ENCODE measurements around the gene FOXN1. TPM values are rescaled to one million over a fixed set of nuclear protein-coding genes. Genes with fewer than 3 reads are reported as not detected.

Gene FOXN1
- total RNA-seq = not detected in 2 replicates

GRCh38 chr17:28505986-28506665, at the start of gene FOXN1:
Gene FOXN1 (plus strand): TSS chr17:28506348. CDS start chr17:28523970, 17,622 bp downstream.

GRCh38 chr17:28473542-28473941, 32.6 kb upstream of the FOXN1 start, which contains the start of gene SLC13A2:
Gene SLC13A2 (plus strand): TSS chr17:28473644. CDS start chr17:28473713, 69 bp downstream.

GRCh38 chr17:28552176-28552999, 46.2 kb downstream of the FOXN1 start, which contains the start of gene UNC119:
Gene UNC119 (minus strand): TSS chr17:28552624. CDS start chr17:28552557, 67 bp downstream.

GRCh38 chr17:28571361-28572122, 65.4 kb downstream of the FOXN1 start, which contains the start of gene PIGS:
Gene PIGS (minus strand): TSS chr17:28571524. CDS start chr17:28571496, 28 bp downstream.

GRCh38 chr17:28576758-28577465, 70.8 kb downstream of the FOXN1 start, which contains the start of gene ALDOC:
Gene ALDOC (minus strand): TSS chr17:28576895. CDS start chr17:28575532, 1,363 bp downstream.

Other genes starting within 250 kb of the FOXN1 start
- 9.1 and 22.5 TPM in 2 replicates for gene TMEM97, start 187.1 kb upstream of the FOXN1 start, total RNA-seq
- 32.5 and 37.6 TPM in 2 replicates for gene IFT20, start 170.9 kb upstream of the FOXN1 start, total RNA-seq
- gene TNFAIP1, start 170.6 kb upstream of the FOXN1 start, total RNA-seq = 59.6 and 113 TPM in 2 replicates
- 56.6 and 57.5 TPM in 2 replicates for gene POLDIP2, start 148.8 kb upstream of the FOXN1 start, total RNA-seq
- gene SEBOX, start 141.1 kb upstream of the FOXN1 start, total RNA-seq = not detected in 2 replicates
- gene VTN, start 136.0 kb upstream of the FOXN1 start, total RNA-seq = under 0.01 and 0.06 TPM in 2 replicates
- 1.1 and 10.5 TPM in 2 replicates for gene SARM1, start 134.7 kb upstream of the FOXN1 start, total RNA-seq
- gene SLC46A1, start 100.1 kb upstream of the FOXN1 start, total RNA-seq = 3.2 and 3.6 TPM in 2 replicates
- gene SLC13A2, start 32.7 kb upstream of the FOXN1 start, total RNA-seq = not detected in 2 replicates
- gene UNC119, start 46.3 kb downstream of the FOXN1 start, total RNA-seq = 14.4 and 28.1 TPM in 2 replicates
- 31.7 and 72.4 TPM in 2 replicates for gene PIGS, start 65.2 kb downstream of the FOXN1 start, total RNA-seq
- gene ALDOC, start 70.5 kb downstream of the FOXN1 start, total RNA-seq = 19.6 and 25.0 TPM in 2 replicates
- 24.1 and 30.4 TPM in 2 replicates for gene SPAG5, start 92.7 kb downstream of the FOXN1 start, total RNA-seq
- 3.7 and 9.4 TPM in 2 replicates for gene RSKR, start 107.8 kb downstream of the FOXN1 start, total RNA-seq
- gene BLTP2, start 138.8 kb downstream of the FOXN1 start, total RNA-seq = 145 and 212 TPM in 2 replicates
- 62.8 and 78.0 TPM in 2 replicates for gene SDF2, start 155.6 kb downstream of the FOXN1 start, total RNA-seq
- 29.0 and 82.1 TPM in 2 replicates for gene SUPT6H, start 155.9 kb downstream of the FOXN1 start, total RNA-seq
- 0.57 and 1.1 TPM in 2 replicates for gene PROCA1, start 205.5 kb downstream of the FOXN1 start, total RNA-seq
- 8.9 and 18.1 TPM in 2 replicates for gene RAB34, start 211.5 kb downstream of the FOXN1 start, total RNA-seq
- 621 and 681 TPM in 2 replicates for gene RPL23A, start 213.6 kb downstream of the FOXN1 start, total RNA-seq
- gene TLCD1, start 219.9 kb downstream of the FOXN1 start, total RNA-seq = 0.63 and 1.3 TPM in 2 replicates
- gene NEK8, start 222.4 kb downstream of the FOXN1 start, total RNA-seq = 0.81 and 2.3 TPM in 2 replicates
- 28.8 and 31.6 TPM in 2 replicates for gene TRAF4, start 237.7 kb downstream of the FOXN1 start, total RNA-seq